Activated CD4-positive, alpha-beta T cell treated with anti-CD3 and anti-CD28 coated beads, Interleukin-2, amount 50 U/mL, for 24 hours (primary cell): Measurements from ENCODE around the gene LUC7L.
"Not testable (repeated sequence)": the region's sequence is repeated elsewhere in the genome, so short reads cannot be mapped to it uniquely, and the experiment has no call there.

ENCODE experiments used
- DNase-seq, 2 donors: peaks; one replicate each; pipeline ENCODE4 v3.0.0-alpha.2; 2020; ENCODE audit warnings: low read depth in 1 of 2, low spot score in 1 of 2

The LUC7L gene, protein sequence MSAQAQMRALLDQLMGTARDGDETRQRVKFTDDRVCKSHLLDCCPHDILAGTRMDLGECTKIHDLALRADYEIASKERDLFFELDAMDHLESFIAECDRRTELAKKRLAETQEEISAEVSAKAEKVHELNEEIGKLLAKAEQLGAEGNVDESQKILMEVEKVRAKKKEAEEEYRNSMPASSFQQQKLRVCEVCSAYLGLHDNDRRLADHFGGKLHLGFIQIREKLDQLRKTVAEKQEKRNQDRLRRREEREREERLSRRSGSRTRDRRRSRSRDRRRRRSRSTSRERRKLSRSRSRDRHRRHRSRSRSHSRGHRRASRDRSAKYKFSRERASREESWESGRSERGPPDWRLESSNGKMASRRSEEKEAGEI

GRCh38 chr16:228852-229730 is at the start of gene LUC7L:
Gene LUC7L, minus strand, starts transcription at chr16:229449. Its CDS starts 110 bp downstream, at chr16:229339.
- DNase-seq: peak; percentile 76 to 80

DNA sequence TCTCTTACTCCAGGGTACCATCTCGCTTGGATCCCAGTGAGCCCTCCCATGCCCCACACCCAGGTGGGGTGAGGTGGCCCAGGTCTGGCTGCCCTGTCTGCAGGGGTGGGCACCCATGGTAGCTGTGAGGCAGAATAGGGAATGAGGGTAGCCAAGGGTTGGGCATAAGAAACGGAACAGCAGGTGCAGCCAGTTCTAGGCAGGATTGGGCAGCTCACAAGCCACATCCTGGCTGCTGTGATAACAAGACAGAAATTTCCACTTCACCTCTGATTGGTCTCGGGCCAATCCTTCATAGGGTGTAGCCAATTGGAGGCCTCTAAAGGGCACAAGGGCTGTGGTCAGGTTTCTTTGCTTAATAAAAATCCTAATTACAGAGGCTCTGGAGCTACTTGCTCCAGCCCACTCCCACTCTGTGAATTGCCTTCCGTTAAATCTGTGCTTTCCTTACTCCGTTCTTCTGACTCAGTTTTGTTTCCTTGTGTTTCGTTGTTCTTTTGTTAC is 49.7 kb upstream of the LUC7L start:
- peak in 1 of 2 donors; percentile 31 for DNase-seq

- no peak for DNase-seq
Measured at GRCh38 chr16:276426-277077, 47.3 kb upstream of the LUC7L start.

GRCh38 chr16:275786-276232 is 46.6 kb upstream of the LUC7L start, which contains the start of gene RGS11:
Gene RGS11, minus strand, starts transcription at chr16:275944. Its CDS starts 33 bp downstream, at chr16:275911.
- DNase-seq: no peak

GRCh38 chr16:275041-275641 is 45.9 kb upstream of the LUC7L start:
- DNase-seq: no peak

DNA sequence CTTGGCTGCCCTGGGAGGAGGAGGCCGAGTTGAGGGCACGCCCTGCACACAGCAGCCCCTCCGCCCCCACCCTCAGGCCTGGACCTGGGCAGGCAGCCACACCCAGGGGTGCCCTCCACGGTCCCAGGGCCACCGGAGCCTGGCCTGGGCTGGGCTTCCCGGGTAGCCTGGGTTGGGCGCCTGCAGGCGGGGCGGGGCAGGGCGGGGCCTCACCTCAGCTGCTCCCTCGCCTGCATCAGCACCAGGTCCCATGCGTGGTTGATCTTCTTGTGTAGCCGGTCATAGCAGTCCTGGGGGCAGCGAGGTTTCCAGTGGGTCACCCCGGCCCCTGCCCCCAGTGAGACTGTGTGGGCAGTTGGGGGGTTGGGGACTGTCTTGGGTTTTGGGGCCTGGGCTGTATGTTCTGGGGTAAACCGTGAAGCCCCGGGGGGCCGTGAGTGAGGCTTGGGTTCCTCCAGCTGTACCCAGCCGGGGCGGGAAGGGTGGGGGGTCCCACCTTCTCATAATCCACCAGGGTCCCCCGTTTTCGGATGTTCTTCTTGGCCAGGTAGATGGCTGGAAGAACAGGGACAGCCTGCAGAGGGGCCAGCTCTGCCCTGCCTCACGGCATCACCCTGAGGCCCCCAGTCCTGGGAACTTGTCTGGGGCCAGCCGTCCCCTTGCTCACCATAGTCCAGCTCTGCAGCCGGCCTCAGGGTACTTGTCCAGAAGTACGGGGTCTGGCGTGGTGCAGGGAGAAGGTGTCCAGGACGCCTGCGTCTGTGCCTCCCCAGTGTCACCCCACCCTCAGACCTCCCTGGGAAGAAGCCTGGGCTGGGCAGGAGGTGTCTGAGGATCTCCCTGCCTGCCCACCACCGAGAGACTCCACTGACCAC is 44.5 kb upstream of the LUC7L start:
- no peak for DNase-seq

- DNase-seq: no peak
Measured at GRCh38 chr16:272633-273546, 43.6 kb upstream of the LUC7L start.

DNA sequence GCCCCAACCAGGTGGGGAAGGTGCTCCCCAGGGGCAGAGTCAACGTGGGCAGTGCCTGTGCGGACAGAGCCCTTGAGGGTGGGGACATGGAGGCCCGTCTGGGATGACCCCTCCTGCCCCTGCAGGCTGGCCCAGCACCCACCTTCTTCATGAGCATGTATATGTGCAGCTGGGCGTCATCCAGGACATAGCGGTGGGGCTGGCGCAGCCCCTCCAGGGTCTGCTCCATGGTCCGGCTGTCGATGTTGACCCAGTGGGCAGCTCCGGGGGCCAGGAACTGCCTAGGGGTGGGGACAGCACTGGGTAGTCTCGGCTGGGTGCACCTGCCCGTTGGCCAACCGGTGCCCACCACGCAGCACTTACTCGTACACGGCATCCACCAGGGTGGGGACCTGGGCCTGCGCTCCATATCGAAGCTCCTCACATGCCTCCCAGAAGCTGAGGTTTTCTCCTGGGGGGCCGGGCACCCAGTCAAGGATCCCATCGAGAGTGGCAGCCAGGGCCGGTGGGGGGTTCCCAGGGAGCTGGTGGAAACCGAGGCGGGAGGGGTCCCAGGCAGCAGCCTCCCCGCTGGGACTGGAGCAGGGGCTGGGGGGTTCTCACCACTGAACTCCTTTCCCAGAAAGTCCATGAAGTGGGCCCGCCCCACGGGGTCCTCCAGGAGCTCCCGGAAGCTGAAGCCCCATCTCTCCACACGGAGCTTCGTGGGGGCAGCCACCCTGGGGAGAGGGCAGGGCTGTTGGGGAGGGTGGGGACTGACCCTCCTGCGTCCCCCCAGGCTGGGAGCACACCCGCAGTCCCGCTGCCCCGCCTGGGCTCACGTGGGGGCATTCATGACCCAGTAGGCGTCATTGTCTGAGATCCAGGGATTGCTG is 41.4 kb upstream of the LUC7L start:
- DNase-seq: no peak

- no peak for DNase-seq
Measured at GRCh38 chr16:269061-269796, 40.0 kb upstream of the LUC7L start.

GRCh38 chr16:268141-269053 is 39.1 kb upstream of the LUC7L start:
- no peak for DNase-seq

GRCh38 chr16:267562-267961 is 38.3 kb upstream of the LUC7L start:
- not testable (repeated sequence) for DNase-seq

DNA sequence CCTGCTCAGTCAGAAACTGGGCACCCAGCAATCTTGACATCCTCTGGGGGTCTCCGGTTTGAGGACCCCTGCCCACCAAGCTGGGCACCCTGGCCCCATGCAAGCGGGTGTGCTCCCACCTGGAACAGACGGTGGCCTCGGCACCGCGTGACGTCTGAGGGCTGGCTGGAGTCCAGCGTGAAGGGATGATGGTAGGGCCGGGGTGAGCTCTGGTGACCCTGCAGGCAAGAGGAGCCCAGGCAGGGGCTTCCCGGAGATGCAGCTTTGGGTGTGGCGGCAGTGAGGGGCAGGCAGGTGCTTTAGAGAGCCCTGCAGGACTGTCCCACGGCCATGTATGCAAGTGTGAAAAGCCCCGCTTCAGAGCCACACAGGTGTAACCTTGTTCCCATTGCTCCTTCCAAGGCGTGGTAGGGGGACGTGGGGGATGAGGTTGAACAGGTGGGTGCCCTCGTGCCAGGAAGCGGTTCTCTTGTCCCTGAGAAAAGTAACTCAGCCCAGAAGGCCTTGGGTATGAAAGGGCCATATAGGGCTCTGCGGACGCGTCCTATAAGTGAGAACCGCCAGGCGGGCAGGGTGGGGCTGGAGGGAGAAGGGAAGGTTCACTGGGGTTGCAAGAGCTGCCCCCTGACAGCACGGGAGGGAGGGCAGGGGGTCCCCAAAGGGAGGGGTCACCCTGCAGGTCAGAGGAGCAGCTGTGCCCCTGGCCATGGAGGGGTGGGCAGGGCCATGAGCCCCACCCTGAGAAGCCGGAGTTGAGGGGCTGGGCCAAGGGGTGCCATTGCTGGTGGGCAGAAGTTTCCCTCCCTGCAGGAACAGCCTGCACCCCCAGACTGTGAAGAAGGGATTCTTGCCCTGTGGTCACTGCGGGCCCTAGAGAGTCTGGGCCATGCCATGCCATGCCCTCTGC is 37.3 kb upstream of the LUC7L start:
- no peak for DNase-seq

- no peak for DNase-seq
Measured at GRCh38 chr16:265711-266110, 36.5 kb upstream of the LUC7L start.

DNA sequence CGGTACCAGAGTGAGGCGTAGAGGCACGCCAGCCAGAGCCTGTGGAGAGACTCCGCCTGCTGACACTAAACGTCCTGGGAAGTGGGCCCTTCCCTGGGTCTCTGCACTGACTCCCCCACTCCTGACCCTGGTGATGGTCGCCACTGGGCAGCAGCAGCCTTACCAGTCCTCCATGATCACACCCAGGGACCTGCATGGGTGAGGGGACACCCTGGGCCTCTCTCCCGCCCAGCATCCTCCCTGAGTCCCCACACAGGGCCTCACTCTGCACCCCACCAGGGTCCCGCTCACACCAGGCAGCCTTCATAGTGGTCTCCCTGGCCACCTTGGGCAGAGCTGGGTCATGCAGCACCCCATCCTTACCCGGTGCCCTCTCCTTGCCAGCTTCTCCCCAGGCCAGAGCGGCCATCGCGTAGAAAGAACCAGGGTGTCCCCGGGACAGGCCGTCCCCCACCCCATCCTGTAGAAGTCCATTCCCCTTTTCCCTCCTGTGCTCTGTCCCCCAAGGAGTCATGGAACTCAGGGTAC is 35.8 kb upstream of the LUC7L start:
- no peak for DNase-seq

GRCh38 chr16:264440-264951 is 35.2 kb upstream of the LUC7L start:
- DNase-seq: no peak
